Measurements from ENCODE around the gene TEAD1. TPM values are rescaled to one million over a fixed set of nuclear protein-coding genes. Genes with fewer than 3 reads are reported as not detected.

The TEAD1 gene
- total and polyA plus RNA-seq, 9 of the 15 experiments (the other 6 are each of a cell fraction or from before 2014, with no cell fraction given), result 1.7 to 17.7 (median 10.8) TPM

DNA sequence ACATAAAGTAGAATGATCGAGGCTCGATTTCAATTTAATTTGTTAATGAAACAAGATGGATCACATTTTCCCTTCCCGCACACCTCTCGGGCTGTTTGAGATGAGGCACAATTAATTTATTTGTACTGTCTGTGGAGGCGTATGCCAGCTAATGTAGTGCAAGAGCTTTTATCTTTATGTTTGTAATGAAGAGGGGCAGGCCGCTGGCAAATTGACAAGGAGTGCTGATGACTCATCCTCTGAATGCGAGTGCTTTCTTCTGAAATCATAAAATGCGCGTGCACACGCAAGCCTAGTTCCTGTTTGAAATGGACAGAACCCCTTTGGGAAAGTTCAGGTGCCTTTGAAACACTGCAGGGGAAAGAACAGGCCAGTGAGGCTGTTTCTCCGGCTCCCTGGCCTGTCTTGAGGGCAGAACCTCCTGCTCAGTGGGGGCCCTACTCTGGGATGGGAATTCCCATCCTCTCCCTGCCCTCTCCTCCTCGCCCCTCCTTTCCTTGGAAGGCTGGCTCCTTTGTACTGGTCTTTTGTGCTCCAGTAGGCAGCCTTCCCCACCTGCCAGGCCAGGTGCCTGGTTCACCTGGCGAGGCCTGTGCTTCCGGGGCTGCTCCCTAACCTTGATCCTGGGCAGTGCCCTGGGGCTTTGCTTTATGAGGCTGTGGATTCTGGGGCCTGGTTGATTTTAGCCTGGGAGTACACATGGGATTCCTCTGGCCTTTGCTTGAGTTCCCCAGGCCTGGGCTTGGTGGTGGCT, 50.3 kb downstream of the TEAD1 start:
- peaks cover 7% of the 10 kb centered on the region; the same call in 2 of the 3 replicates for H3K79me2 ChIP-seq (ENCODE audit: control insufficient read depth, insufficient read depth, low read length)
- peaks cover 20 to 34% of the 10 kb centered on the region in 2 experiments for H3K4me1 ChIP-seq (replicated peaks in 1 of 2; ENCODE audit: control insufficient read depth in 2 of 2, insufficient read depth in 2 of 2, low read length in 2 of 2)
- ATAC-seq, result peak; percentile 74
- H3K36me3 ChIP-seq (ENCODE audit: control insufficient read depth, insufficient read depth, low read length), result no peaks in the 10 kb centered on the region
- peak overlapping the region; percentile 65 for H2AFZ ChIP-seq (ENCODE audit: low read depth, low read length)
- peak; percentile 84 for FAIRE-seq
- in situ Hi-C loops (cut with MboI), result no loop called here
- H3K9me1 ChIP-seq (ENCODE audit: control insufficient read depth, insufficient read depth, low read length), result peaks cover 3% of the 10 kb centered on the region
- peak overlapping the region; percentile 52; the same call in 2 of the 3 replicates for H3K27ac ChIP-seq (ENCODE audit: extremely low read depth, low read depth, low read length)
- H3K4me3 ChIP-seq, result no peak overlapping the region
- no peaks in the 10 kb centered on the region for H4K20me1 ChIP-seq (replicated peaks; ENCODE audit: control insufficient read depth, insufficient read depth, low read length)
- no peaks in the 10 kb centered on the region for H3K9me3 ChIP-seq (replicated peaks; ENCODE audit: control insufficient read depth, insufficient read depth, low read depth, low read length)
- H3K27me3 ChIP-seq (ENCODE audit: control insufficient read depth in 2 of 2, insufficient read depth in 2 of 2, low read length in 2 of 2), result no peaks in the 10 kb centered on the region
- intact Hi-C loops (cut with micrococcal nuclease), result no loop called here
- H3K9ac ChIP-seq (ENCODE audit: insufficient read depth in 1 of 2, low read depth in 2 of 2, low read length in 2 of 2), result peak overlapping the region; percentile 33 to 81
- CTCF ChIA-PET (ENCODE audit: low intra/inter-chr PET ratio), result no interaction called here
- WGBS (ENCODE audit: insufficient coverage, low coverage, missing lambda C conversion rate), result 32% methylated on average over 13 of the region's 14 CpGs
- POLR2A ChIA-PET, result interaction anchor here (0.5 to 0.9 kb wide), 2 partner anchors 22 to 100 kb away, joined by 3 read pairs; no protein-coding TSS in a partner anchor
- BruUV-seq (replicated peaks), result no TSS peak
- H3K4me2 ChIP-seq (ENCODE audit: insufficient read depth, low read length), result peak overlapping the region; percentile 49
- DNase-seq (ENCODE audit: extremely low read depth in 1 of 4, low spot score in 3 of 4), result peak; percentile 64 to 92 (median 75)
- TF ChIP-seq, protein P1, sequence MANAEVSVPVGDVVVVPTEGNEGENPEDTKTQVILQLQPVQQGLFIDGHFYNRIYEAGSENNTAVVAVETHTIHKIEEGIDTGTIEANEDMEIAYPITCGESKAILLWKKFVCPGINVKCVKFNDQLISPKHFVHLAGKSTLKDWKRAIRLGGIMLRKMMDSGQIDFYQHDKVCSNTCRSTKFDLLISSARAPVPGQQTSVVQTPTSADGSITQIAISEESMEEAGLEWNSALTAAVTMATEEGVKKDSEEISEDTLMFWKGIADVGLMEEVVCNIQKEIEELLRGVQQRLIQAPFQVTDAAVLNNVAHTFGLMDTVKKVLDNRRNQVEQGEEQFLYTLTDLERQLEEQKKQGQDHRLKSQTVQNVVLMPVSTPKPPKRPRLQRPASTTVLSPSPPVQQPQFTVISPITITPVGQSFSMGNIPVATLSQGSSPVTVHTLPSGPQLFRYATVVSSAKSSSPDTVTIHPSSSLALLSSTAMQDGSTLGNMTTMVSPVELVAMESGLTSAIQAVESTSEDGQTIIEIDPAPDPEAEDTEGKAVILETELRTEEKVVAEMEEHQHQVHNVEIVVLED (CRISPR knock-in tag; IDR thresholded peaks at IDR 0.05), result no peak
- TF ChIP-seq, protein P2, sequence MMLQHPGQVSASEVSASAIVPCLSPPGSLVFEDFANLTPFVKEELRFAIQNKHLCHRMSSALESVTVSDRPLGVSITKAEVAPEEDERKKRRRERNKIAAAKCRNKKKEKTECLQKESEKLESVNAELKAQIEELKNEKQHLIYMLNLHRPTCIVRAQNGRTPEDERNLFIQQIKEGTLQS (IDR thresholded peaks at IDR 0.05), result peak; percentile 99
- TF ChIP-seq, protein P2 (CRISPR knock-in tag; conservative IDR thresholded peaks at IDR 0.05), result peak; percentile 95
- TF ChIP-seq ZNF79 (CRISPR knock-in tag; IDR thresholded peaks at IDR 0.05; ENCODE audit: low read depth), result no peak
- TF ChIP-seq, protein P3, sequence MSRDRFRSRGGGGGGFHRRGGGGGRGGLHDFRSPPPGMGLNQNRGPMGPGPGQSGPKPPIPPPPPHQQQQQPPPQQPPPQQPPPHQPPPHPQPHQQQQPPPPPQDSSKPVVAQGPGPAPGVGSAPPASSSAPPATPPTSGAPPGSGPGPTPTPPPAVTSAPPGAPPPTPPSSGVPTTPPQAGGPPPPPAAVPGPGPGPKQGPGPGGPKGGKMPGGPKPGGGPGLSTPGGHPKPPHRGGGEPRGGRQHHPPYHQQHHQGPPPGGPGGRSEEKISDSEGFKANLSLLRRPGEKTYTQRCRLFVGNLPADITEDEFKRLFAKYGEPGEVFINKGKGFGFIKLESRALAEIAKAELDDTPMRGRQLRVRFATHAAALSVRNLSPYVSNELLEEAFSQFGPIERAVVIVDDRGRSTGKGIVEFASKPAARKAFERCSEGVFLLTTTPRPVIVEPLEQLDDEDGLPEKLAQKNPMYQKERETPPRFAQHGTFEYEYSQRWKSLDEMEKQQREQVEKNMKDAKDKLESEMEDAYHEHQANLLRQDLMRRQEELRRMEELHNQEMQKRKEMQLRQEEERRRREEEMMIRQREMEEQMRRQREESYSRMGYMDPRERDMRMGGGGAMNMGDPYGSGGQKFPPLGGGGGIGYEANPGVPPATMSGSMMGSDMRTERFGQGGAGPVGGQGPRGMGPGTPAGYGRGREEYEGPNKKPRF (IDR thresholded peaks at IDR 0.05; ENCODE audit: low read depth, low read length), result no peak
- TF ChIP-seq, protein P4, sequence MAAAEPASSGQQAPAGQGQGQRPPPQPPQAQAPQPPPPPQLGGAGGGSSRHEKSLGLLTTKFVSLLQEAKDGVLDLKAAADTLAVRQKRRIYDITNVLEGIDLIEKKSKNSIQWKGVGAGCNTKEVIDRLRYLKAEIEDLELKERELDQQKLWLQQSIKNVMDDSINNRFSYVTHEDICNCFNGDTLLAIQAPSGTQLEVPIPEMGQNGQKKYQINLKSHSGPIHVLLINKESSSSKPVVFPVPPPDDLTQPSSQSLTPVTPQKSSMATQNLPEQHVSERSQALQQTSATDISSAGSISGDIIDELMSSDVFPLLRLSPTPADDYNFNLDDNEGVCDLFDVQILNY (CRISPR knock-in tag; IDR thresholded peaks at IDR 0.05), result no peak
- TF ChIP-seq, protein P5, sequence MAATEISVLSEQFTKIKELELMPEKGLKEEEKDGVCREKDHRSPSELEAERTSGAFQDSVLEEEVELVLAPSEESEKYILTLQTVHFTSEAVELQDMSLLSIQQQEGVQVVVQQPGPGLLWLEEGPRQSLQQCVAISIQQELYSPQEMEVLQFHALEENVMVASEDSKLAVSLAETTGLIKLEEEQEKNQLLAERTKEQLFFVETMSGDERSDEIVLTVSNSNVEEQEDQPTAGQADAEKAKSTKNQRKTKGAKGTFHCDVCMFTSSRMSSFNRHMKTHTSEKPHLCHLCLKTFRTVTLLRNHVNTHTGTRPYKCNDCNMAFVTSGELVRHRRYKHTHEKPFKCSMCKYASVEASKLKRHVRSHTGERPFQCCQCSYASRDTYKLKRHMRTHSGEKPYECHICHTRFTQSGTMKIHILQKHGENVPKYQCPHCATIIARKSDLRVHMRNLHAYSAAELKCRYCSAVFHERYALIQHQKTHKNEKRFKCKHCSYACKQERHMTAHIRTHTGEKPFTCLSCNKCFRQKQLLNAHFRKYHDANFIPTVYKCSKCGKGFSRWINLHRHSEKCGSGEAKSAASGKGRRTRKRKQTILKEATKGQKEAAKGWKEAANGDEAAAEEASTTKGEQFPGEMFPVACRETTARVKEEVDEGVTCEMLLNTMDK (IDR thresholded peaks at IDR 0.05; ENCODE audit: borderline replicate concordance, insufficient read depth, low read depth, low read length, poor library complexity, severe bottlenecking), result no peak
- no peak for TF ChIP-seq STAG1 (CRISPR knock-in tag; IDR thresholded peaks at IDR 0.05; ENCODE audit: borderline replicate concordance)
- no peak for TF ChIP-seq EWSR1 (IDR thresholded peaks at IDR 0.05; ENCODE audit: borderline replicate concordance, low read depth, partially characterized antibody)
- TF ChIP-seq PRMT5 (CRISPR knock-in tag; IDR thresholded peaks at IDR 0.05), result no peak
- no peak for TF ChIP-seq OTX1 (CRISPR knock-in tag; IDR thresholded peaks at IDR 0.05)
- TF ChIP-seq ZNF3 (CRISPR knock-in tag; IDR thresholded peaks at IDR 0.05), result no peak
